ENCODE measurements around the gene GALNT2. TPM values are rescaled to one million over a fixed set of nuclear protein-coding genes. Genes with fewer than 3 reads are reported as not detected.

Gene GALNT2
- total and polyA plus RNA-seq, 10 of the 15 experiments (the other 5 are each of a cell fraction or from before 2014, with no cell fraction given) = 0.52 to 27.7 (median 16.3) TPM

DNA sequence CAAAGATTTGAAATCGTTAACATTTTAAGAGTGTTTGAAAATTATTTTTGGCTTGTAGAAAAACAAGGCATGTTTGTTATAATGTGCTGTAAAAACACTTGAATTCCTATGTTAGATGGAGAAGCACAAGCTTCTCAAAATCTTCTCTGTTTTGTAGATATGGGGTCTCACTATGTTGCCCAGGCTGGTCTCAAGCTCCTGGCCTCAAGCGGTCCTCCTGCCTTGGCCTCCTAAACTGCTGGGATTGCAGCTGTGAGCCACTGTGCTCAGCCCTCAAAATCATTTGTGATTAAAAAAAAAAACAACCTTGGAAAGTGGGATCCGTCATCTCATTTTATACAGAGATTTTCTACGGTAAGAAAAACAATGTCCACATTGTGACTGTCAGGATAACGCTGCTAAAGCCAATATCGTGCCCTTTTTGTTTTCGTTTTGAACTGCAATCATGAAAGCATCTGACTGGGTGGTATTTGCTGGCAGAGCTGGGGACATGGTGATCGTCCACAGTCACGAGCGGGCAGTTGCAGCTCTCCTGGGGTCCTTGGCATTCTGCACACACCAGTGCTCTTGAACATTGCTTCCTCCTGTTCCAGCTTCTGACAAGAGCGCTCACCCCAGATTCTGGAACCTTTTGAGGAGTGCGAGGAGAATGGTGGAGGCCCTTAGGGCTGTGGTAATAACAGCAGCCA is 246.6 kb downstream of the GALNT2 start:
- no peak overlapping the region for H2AFZ ChIP-seq (ENCODE audit: control insufficient read depth, low read depth, low read length)
- in situ Hi-C loops (cut with MboI) (loop anchor here (5.0 kb wide), 2 partner anchors 601 to 651 kb away; no protein-coding TSS in a partner anchor), intact Hi-C loops (cut with micrococcal nuclease; ENCODE audit: unreplicated experiment) (loop anchor here (10.0 kb wide), 1 partner anchor 1059 kb away; no protein-coding TSS in a partner anchor)
- ChIA-PET POLR2A (no interaction called here), RAD21 (ENCODE audit: unreplicated experiment) (interaction anchor here (0.7 to 1.1 kb wide), 3 partner anchors 8 to 729 kb away, joined by 3 read pairs; no protein-coding TSS in a partner anchor), SMC1A (ENCODE audit: uncharacterized antibody, unreplicated experiment) (interaction anchor here (0.9 to 1.4 kb wide), 2 partner anchors 658 to 663 kb away, joined by 3 read pairs; no protein-coding TSS in a partner anchor), CTCF (interaction anchor here (1.2 to 1.8 kb wide), 4 partner anchors 8 to 598 kb away, joined by 3 to 7 read pairs (median 4); no protein-coding TSS in a partner anchor)
- no peaks in the 10 kb centered on the region for H4K20me1 ChIP-seq (ENCODE audit: control insufficient read depth, insufficient read depth)
- H3K79me2 ChIP-seq (ENCODE audit: control insufficient read depth, insufficient read depth, low read length) = no peaks in the 10 kb centered on the region
- no peak overlapping the region for H3K9ac ChIP-seq (ENCODE audit: control insufficient read depth, insufficient read depth, low read length)
- no peaks in the 10 kb centered on the region for H3K4me1 ChIP-seq (ENCODE audit: control insufficient read depth, insufficient read depth, low read length)
- H3K27ac ChIP-seq (ENCODE audit: control insufficient read depth, insufficient read depth) = no peak overlapping the region
- no peak overlapping the region for H3K4me2 ChIP-seq (ENCODE audit: control insufficient read depth, insufficient read depth)
- H3K9me3 ChIP-seq (replicated peaks; ENCODE audit: control insufficient read depth, insufficient read depth, low read length) = no peaks in the 10 kb centered on the region
- no TSS peak for BruUV-seq (replicated peaks)
- H3K36me3 ChIP-seq (ENCODE audit: control insufficient read depth in 2 of 2, insufficient read depth in 2 of 2, low read length in 1 of 2) = no peaks in the 10 kb centered on the region
- TF ChIP-seq NBN (IDR thresholded peaks at IDR 0.05) (no peak), ZZZ3 (IDR thresholded peaks at IDR 0.05; ENCODE audit: control insufficient read depth, insufficient read length, low read depth) (no peak), CBFB (IDR thresholded peaks at IDR 0.05; ENCODE audit: low read depth) (no peak), HDAC6 (IDR thresholded peaks at IDR 0.05; ENCODE audit: unreplicated experiment) (no peak), CREM (IDR thresholded peaks at IDR 0.05; ENCODE audit: low read depth) (no peak), JUND (IDR thresholded peaks at IDR 0.05; ENCODE audit: low read depth, low read length) (no peak), TAF1 (IDR thresholded peaks at IDR 0.05; ENCODE audit: borderline replicate concordance, low read depth, low read length) (no peak), SUZ12 (IDR thresholded peaks at IDR 0.05; ENCODE audit: unreplicated experiment) (no peak)
- WGBS (ENCODE audit: insufficient coverage, insufficient replicate concordance, low lambda C conversion rate, missing lambda C conversion rate) = 38% methylated on average over 12 of the region's 12 CpGs
- DNase-seq (ENCODE audit: low read depth, low spot score) (no peak), ATAC-seq (no peak), FAIRE-seq (no peak)
- no peak overlapping the region for H3K4me3 ChIP-seq
- H3K27me3 ChIP-seq (replicated peaks in 1 of 2; ENCODE audit: control insufficient read depth in 2 of 2, insufficient read depth in 2 of 2, low read length in 1 of 2) = no peaks in the 10 kb centered on the region
